ENCODE measurements around the gene ACBD3. TPM values are rescaled to one million over a fixed set of nuclear protein-coding genes. Genes with fewer than 3 reads are reported as not detected.
"Not testable (repeated sequence)": the region's sequence is repeated elsewhere in the genome, so short reads cannot be mapped to it uniquely, and the experiment has no call there.

Gene ACBD3
- total RNA-seq = 14.8 TPM

DNA sequence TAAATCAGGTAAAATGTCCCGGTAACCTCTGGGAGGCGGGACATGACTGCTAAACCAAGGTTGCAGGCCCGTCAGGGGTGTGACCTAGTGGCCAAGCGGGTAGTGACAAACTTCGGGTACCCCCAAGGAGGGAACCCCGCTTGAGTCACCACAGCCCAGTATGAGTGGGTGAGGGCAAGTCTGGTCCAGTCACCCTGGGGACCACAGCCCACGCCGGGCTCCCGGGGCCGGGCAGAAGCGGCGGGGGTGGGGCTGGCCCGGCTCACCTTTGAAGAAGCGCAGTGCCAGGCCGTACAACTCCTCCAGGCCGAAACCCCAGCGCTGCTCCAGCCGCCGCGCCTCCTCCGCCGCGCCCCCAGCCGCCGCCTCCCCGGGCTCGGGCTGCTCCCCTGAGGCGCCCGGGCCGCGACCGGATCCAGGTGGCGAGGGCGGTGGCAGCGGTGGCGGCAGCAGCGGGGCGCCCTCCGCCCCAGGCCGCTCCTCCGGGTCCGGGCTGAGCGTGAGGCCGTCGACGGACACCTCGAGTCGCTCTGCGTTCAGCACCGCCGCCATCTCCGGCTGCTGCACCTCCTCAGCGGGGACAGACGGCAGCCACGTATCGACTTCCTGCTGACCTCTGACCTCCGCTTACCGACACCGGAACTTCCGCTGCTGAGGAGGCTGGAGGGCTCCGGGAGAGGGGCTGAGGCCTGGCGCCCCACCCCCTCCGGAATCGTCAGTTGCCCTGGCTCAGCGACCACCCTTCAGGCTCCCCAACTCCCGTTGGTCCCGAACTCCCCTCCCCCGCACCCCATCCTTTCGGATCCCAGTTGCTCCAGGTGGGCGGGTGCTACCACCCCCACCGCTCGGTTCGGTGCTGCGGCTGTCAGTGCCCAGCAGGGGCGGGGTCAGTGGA, at the start of gene ACBD3:
Gene ACBD3 (minus strand): TSS at position 618 of the 895 bp plus-strand sequence. CDS start 66 bp downstream, at position 552.
- peak; percentile 69 to 91 (median 89) for DNase-seq (ENCODE audit: low read depth in 2 of 3, low spot score in 2 of 3)

DNA sequence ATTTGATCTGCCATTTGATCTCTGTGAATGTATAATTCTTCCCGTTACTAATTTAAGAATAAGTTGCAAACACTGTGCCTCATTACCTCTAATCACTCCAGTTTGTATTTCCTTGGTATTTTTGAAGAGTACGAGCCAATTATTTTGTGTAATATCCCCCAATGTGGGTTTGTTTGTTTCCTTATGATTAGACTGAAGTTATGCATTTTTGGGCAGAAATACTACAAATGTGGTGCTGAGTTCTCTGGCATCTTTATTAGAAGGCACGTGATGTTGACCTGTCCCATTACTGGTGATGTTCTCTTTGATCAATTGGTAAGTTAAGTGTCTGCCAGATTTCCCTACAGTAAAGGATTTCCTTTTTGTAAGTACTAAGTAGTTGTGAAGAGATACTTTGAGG, 47.3 kb upstream of the ACBD3 start:
- DNase-seq (ENCODE audit: low read depth in 2 of 3, low spot score in 2 of 3) = peak in 2 of 3 donors; percentile 26 to 61

DNA sequence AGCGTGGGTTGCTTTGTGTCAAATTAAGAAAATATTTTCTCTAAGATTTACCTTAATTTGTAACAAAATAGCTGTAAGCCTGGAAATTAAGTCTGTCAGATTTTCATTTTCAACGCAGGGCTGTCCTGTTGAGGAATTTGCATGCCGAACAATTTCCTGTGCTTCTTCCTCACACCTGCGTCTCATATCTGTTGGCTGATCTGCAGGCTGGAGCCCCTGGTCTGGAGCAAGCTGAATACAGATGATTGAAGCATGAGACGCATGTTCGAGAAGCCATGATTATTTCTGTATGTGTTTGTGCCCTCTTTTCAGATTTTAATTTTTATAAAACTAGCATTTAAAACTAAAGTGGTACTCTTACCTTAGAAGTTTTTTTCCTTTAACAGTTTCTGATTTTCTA, 46.8 kb upstream of the ACBD3 start:
- DNase-seq (ENCODE audit: low read depth in 2 of 3, low spot score in 2 of 3) = peak in 1 of 3 donors; percentile 20

DNA sequence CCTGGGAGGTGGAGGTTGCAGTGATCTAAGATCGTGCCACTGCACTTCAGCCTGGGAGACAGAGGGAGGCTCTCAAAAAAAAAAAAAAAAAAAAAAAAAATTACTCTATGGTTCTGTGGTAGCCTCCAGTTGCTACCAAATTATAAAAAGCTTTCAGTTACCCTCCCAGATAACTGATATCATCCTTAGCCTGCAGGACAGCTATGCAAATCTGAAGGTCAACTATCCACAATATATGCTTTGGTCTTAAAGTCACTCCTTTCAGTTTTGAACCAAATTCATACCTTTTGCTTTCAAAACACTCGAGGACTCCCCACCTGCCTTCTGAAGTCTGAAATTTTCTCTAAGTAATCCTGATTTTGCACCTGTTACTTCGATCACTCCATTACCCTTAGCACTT, 40.1 kb upstream of the ACBD3 start:
- no peak for DNase-seq (ENCODE audit: low read depth in 2 of 3, low spot score in 2 of 3)

DNA sequence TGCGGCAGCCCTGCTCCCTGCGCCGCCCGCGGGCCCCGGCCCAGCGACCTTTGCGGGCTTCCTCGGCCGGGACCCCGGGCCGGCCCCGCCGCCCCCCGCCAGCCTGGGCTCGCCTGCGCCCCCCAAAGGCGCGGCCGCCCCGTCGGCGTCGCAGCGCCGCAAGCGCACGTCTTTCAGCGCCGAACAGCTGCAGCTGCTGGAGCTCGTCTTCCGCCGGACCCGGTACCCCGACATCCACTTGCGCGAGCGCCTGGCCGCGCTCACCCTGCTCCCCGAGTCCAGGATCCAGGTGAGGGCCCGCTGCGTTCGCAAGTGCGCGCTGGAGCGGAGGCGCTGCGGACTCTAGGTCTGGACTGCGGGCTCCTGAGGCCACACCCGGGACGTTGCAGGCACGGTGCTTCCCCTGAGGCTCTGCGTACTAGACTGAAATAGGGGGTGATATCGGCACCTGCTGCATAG, 37.3 kb upstream of the ACBD3 start:
- peak in 2 of 3 donors; percentile 59 to 66 for DNase-seq (ENCODE audit: low read depth in 2 of 3, low spot score in 2 of 3)

DNA sequence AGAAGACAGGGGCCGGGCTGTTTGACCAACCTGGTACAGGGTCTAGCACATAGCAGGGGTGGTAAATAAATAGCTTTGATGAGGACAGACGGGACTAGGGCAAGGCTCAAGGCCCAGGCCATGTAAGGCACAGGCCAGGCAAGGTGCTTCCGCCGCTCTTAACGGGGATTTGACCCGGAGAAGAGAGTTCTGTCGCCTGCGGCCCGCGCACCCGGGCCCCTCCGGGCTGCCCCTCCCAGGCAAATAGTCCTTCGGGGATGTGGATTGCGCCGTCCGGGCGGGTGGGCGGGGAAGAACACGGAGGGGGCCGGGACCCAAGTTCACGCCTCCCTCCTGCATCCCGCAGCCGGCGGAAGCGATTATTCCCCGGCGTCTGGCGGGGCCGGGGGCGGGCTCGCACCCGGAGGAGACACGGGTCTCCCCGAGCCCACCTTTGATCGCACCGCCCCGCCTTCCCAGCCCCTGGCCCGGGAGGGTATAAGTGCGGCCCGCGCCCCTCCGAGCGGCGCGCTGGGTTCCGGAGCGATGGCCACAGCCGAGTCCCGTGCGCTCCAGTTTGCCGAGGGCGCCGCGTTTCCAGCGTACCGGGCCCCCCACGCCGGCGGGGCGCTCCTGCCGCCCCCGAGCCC, 36.7 kb upstream of the ACBD3 start, which contains the start of gene MIXL1:
Gene MIXL1 (plus strand): TSS at position 508 of the 629 bp plus-strand sequence. CDS start 18 bp downstream, at position 526.
- DNase-seq (ENCODE audit: low read depth in 2 of 3, low spot score in 2 of 3) = peak in 2 of 3 donors; percentile 40 to 43

DNA sequence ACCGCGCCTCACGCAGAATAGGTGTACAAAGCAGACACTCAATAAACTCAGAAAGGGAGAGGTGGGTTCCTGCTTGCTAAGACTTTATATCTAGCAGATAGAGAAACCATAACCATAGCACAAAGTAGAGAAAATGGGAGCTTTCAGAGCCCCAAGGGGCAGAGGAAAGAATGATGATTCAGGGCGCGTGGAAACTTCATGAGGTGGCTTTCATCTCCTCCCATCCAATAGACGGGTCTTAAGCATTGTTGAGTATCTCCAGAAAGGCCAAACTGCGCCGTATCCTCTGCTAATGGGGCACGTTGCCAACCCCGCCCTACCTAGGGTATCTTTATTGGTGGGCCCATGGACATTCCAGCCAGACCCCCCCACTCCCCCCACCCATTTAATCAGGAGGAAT, 36.1 kb upstream of the ACBD3 start:
- DNase-seq (ENCODE audit: low read depth in 2 of 3, low spot score in 2 of 3) = no peak

DNA sequence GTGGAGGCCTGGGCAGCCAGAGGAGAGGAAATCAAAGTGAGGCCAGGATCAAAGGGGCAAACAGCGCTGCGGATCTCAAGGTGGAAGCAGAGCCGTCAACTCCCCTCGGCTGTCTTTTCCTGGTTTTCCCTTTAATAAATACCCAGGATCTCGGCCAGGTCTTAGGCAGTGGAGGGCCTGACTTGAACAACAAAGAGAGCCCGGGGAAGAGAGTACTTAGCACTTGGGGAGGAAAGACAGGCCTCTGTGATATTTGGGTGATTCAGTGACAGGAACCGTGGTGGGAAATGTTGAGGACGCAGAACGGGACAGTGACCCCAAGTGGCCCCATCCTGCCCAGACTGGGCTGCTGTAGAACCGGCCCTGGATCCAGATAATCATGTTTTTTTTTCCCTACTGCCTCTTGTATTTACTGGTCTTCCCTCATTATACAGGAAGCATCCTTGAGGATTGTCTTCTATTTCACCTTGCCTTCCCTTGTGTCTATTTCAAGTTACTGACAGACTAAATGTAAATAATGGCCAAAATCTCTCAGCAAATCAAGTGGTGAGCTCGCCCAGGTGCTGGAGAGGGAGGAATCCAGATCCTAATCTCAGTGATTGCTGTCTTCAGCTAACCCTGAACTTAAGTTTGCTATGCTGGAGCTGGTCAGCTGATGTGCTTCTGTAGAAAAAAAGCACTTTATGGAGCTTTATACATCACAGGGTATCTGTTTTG, 34.1 kb upstream of the ACBD3 start:
- DNase-seq (ENCODE audit: low read depth in 2 of 3, low spot score in 2 of 3) = no peak

DNA sequence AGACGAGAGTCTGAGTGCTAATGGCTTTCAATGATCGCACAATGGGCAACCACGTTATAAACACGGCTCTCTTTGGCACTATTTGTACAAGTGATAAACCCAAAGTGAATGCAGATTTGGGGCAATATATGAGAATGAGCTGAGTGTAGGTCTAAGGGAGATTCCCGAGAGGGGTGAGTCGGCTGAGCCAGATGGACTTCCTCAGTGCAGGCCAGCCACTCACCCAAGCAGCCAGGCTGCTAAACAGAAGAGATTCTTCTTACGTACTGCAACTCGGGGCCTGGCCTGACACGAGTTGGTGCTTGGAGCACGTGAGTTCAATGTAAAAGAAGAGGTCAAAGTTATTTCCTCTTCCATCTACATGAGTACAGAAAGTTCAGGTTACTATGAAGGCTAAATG, 30.7 kb upstream of the ACBD3 start:
- DNase-seq (ENCODE audit: low read depth in 2 of 3, low spot score in 2 of 3) = no peak

DNA sequence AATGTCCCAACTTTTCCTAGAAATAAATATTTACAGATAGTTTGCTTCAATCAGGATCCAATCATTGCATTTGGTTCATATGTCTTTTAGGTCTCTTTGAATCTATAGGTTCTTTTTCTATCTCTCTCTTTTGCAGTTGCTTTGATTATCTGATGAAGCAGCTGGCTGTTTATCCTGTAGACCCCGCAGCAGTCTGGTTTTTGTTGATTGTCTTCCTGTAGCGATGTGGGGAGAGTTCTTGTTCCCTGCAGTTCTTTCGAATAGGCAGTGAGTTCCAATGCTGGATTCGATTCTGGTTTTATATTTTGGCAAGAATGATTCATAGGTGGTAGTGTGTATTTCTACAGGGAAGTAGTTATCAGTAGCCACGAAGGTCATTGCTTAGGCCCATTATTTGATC, 29.5 kb upstream of the ACBD3 start:
- DNase-seq (ENCODE audit: low read depth in 2 of 3, low spot score in 2 of 3) = peak in 1 of 3 donors; percentile 13

DNA sequence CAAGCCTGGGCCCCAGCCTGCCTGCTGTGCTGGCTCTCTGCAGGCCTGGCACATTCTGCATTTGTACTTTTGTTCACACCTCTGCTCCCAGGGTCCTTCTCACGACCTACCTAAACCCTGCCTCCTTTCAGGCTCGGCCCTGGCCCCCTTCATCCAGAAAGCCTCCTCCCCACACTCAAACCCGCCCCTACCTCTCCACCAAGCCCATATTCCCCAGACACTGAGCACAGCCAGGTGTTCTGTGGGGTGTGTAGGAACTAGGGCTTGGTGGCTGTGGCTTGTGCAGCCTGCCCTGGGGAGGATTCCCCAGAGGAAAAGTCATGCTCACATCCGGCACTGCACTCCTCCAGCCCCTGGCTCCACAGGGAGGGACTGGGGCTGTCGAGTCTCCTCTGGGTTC, 28.7 kb upstream of the ACBD3 start:
- DNase-seq (ENCODE audit: low read depth in 2 of 3, low spot score in 2 of 3) = no peak

DNA sequence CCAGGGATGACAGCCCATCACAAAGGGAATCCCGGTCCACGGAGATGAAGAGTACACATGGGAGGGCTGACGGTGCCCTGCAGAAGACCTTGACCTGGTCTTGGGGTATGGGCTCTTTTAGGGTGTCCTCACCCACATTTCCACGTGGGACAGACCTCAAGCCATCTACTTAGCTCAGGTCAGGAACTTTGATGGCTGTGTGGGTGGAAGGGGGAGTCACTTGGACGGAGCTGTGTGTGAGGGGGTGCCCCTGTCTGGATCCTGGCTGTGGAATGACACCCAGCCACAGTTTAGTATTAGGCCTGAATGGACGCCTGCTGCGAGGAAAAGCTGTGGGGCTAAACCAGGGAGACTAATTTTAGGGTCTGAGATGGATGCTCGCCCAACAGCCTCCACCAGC, 26.0 kb upstream of the ACBD3 start:
- DNase-seq (ENCODE audit: low read depth in 2 of 3, low spot score in 2 of 3) = no peak

DNA sequence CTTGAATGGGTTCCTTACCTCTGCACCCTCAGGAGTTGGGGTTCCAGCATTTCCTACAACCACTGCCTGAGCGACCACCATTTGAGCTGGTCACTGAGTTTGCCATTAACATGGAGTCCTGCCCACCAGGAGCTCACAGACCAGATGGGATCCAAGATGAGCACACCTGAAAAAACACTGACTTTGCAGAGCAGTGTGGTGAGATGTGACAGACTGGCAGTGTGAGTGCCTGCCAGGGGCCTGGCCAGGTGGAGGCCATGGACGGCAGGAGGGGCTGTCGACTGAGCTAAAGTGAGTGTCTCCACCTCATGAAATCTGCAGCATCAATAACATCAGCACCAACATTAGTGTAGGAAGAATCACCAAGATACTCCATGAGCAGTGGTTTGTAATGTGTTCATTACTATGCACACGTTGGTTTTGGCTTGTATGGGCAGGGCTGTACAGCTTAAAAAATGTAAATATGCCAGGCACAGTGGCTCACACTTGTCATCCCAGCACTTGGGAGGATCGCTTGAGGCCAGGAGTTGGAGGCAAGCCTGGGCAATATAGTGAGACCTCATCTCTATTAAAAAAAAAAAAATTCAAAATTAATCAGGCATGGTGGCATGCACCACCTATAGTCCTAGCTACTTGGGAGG, 24.8 kb upstream of the ACBD3 start:
- no peak for DNase-seq (ENCODE audit: low read depth in 2 of 3, low spot score in 2 of 3)

DNA sequence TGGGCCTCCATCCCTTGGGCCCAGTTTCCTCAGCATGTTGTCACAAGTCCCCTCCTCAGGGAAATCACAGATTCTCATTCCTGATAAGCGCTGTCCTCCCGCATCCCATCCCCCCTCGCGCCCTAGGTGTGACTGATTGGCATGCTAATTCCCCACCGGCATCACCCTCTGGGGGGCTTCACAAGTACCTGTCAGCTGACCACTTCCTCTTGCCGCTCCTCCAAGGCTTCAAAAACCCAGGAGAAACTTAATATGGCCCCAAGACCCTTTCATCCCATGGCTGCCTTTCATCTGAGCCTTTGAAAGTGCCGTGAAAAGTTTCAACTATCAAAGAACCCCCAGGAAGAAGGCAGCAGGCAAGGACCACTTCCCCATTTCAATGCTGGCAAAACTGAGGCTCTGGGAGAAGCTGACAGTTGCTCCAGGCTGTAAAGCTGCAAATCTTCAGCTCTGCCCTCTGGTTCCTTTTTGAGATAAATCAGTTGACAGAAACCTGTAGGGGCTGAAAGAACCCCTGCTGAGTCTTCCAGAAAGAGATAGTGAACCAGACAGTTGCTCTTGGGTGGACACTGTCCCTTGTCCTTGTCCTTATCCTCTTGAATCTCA, 24.1 kb upstream of the ACBD3 start:
- DNase-seq (ENCODE audit: low read depth in 2 of 3, low spot score in 2 of 3) = no peak

DNA sequence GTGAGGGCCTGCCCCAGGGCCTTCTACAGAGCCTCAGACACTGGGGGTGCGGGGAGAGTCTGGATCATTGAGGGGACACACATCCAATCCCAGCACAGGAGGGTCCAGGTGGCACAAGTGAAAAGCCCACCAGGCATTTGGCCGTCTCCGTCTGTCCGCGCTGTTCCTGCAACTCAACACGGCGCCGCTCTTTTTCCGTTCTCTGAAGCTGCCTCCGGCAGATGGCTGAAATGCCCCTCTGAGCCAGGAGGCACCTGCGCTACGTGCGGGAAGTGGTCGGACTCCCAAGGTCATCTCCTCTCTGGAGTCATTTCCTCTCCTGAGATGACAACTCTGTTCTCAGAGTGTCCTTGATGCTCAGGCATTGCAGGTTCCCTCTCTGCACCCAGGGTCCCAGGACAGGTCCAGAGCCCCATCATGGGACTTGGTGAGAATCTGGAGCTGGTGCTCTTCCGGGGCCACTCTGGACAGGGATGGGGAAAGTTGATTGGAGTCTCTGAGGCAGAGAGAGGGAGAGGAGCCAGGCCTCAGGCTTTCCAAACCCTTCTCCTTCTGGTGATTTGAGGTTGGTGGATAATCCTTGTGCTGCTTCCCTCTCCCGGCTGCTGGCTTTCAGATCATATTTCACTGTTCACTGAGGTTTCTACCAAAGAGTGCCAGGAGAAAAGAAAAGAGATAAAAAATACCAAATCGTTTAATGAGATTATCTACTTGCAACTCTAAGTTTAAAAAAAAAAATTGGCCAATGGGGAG, 22.9 kb upstream of the ACBD3 start:
- DNase-seq (ENCODE audit: low read depth in 2 of 3, low spot score in 2 of 3) = no peak

DNA sequence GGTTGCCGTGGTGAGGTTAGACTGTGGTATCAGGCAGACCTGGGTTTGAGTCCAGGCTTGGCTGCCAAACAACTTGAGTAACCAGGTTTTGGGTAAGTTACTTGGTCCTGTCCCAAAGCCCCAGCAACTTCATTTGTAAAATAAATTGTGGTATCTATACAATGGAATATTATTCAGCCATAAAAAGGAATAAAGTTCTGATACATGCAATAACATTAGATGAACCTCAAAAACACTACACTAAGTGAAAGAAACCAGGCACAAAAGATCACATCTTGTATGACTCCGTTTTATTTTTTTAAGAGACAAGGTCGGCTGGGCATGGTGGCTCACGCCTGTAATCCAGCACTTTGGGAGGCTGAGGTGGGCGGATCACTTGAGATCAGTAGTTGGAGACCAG, 20.5 kb upstream of the ACBD3 start:
- no peak for DNase-seq (ENCODE audit: low read depth in 2 of 3, low spot score in 2 of 3)

DNA sequence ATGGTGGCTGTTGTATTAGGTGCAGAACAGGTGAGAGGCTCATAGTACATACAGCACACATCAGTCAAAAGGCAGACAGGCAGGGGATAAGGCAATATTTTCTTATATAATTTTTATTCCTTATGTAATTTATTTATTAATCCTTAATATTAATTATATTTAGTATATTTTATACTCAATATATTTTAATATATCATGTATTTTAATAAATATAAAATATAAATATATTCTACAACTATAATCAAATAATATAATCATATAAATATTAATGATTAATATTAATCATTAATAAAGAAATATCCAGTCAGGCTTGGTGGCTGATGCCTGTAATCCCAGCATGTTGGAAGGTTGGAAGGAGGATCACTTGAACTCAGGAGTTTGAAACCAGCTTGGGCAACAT, 17.7 kb upstream of the ACBD3 start:
- DNase-seq (ENCODE audit: low read depth in 2 of 3, low spot score in 2 of 3) = no peak

DNA sequence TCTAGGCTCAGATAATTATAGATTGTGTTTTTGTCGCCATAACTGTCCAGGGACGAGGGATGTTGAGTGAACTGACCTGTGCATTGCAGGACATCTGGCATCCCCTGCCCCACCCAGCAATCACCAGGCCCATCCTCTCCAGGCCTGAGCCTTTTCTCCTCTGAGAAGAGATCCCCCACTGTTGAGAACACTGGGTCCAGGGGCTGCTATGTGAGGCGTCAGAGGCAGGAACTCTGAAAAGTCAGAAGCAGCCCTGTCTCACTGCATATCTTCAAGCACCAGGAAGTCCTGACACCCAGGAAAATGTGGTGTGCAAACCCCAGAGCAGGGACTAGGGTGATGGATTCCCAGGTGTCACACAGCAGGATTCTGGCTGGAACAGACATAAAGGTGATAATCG, 17.1 kb upstream of the ACBD3 start:
- DNase-seq (ENCODE audit: low read depth in 2 of 3, low spot score in 2 of 3) = no peak

DNA sequence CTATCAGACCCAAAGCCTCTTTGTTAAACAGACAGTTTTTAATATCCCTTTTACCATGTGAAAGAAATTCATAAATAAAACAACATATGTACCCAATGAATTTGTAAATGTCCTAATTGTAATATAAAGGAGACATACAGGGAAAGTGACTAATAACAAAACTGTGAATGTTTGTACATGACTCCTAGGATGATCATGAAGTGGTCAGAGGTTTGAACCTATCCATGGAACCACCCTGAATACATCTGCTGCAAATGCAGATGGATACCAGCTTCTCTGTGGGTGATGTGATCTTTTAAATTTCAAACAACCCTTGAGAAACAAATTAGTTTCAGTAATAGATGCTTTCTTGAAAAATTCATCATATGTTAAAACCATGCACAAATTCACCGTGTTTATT, 16.7 kb upstream of the ACBD3 start:
- DNase-seq (ENCODE audit: low read depth in 2 of 3, low spot score in 2 of 3) = no peak

DNA sequence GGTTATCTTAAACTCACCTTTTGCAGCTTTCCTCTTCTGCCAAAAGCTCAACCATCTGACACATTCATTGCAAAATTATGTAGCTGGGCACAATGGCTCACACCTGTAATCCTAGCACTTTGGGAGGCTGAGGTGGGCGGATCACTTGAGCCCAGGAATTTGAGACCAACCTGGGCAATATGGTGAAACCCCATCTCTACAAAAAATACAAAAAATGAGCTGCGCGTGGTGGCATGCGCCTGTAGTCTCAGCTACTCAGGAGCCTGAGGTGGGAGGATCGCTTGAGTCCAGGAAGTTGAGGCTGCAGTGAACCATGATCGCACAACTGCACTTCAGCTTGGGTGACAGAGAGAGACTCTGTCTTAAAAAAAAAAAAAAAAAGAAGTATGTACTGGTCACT, 16.1 kb upstream of the ACBD3 start:
- not testable (repeated sequence) for DNase-seq (ENCODE audit: low read depth in 2 of 3, low spot score in 2 of 3)

All from hematopoietic multipotent progenitor cell (in vitro differentiated cells).